Measurements from ENCODE around the gene ARHGAP45.

ARHGAP45 gene

GRCh38 chr19:1074544-1075283 is 7.7 kb downstream of the ARHGAP45 start:
- no peaks in the 10 kb centered on the region for H3K9me3 ChIP-seq (ENCODE audit: control insufficient read depth in 2 of 2, low read length in 2 of 2)
- peaks cover 11% of the 10 kb centered on the region for H3K4me1 ChIP-seq (ENCODE audit: control insufficient read depth, insufficient read depth, low read length)
- no peak overlapping the region for H3K4me3 ChIP-seq (ENCODE audit: low read length in 2 of 2)
- peaks cover 9 to 26% of the 10 kb centered on the region in 2 donors for H3K27me3 ChIP-seq (ENCODE audit: control insufficient read depth in 1 of 2, insufficient read depth in 2 of 2, low read length in 2 of 2)
- no peak overlapping the region for H3K9ac ChIP-seq (ENCODE audit: low read length in 2 of 2)
- H3K36me3 ChIP-seq (ENCODE audit: control insufficient read depth in 2 of 2, insufficient read depth in 2 of 2, low read length in 2 of 2), result no peaks in the 10 kb centered on the region
- no peak overlapping the region for H3K27ac ChIP-seq (ENCODE audit: low read length)

- Histone ChIP-seq H3K4me3 (ENCODE audit: low read length in 2 of 2) (no peak overlapping the region), H3K36me3 (ENCODE audit: control insufficient read depth in 2 of 2, insufficient read depth in 2 of 2, low read length in 2 of 2) (no peaks in the 10 kb centered on the region), H3K27ac (ENCODE audit: low read length) (no peak overlapping the region), H3K4me1 (ENCODE audit: control insufficient read depth, insufficient read depth, low read length) (peaks cover 10% of the 10 kb centered on the region), H3K27me3 (ENCODE audit: control insufficient read depth in 1 of 2, insufficient read depth in 2 of 2, low read length in 2 of 2) (peaks cover 4 to 20% of the 10 kb centered on the region in 2 donors), H3K9ac (ENCODE audit: low read length in 2 of 2) (no peak overlapping the region), H3K9me3 (ENCODE audit: control insufficient read depth in 2 of 2, low read length in 2 of 2) (no peaks in the 10 kb centered on the region)
Observed at GRCh38 chr19:1076046-1076386, 9.0 kb downstream of the ARHGAP45 start.

- no peaks in the 10 kb centered on the region for H3K36me3 ChIP-seq (ENCODE audit: control insufficient read depth in 2 of 2, insufficient read depth in 2 of 2, low read length in 2 of 2)
- H3K27ac ChIP-seq (ENCODE audit: low read length), result no peak overlapping the region
- no peak overlapping the region for H3K4me3 ChIP-seq (ENCODE audit: low read length in 2 of 2)
- H3K27me3 ChIP-seq (ENCODE audit: control insufficient read depth in 1 of 2, insufficient read depth in 2 of 2, low read length in 2 of 2), result peaks cover 4 to 13% of the 10 kb centered on the region in 2 donors
- no peak overlapping the region for H3K9ac ChIP-seq (ENCODE audit: low read length in 2 of 2)
- H3K9me3 ChIP-seq (ENCODE audit: control insufficient read depth in 2 of 2, low read length in 2 of 2), result no peaks in the 10 kb centered on the region
- H3K4me1 ChIP-seq (ENCODE audit: control insufficient read depth, insufficient read depth, low read length), result peaks cover 2% of the 10 kb centered on the region
Observed at GRCh38 chr19:1076951-1077350, 10.0 kb downstream of the ARHGAP45 start.

GRCh38 chr19:1079566-1080111 is 12.7 kb downstream of the ARHGAP45 start:
- no peak overlapping the region for H3K9ac ChIP-seq (ENCODE audit: low read length in 2 of 2)
- no peaks in the 10 kb centered on the region for H3K27me3 ChIP-seq (ENCODE audit: control insufficient read depth in 1 of 2, insufficient read depth in 2 of 2, low read length in 2 of 2)
- H3K4me1 ChIP-seq (ENCODE audit: control insufficient read depth, insufficient read depth, low read length), result peaks cover 2% of the 10 kb centered on the region
- H3K9me3 ChIP-seq (ENCODE audit: control insufficient read depth in 2 of 2, low read length in 2 of 2), result no peaks in the 10 kb centered on the region
- H3K36me3 ChIP-seq (ENCODE audit: control insufficient read depth in 2 of 2, insufficient read depth in 2 of 2, low read length in 2 of 2), result no peaks in the 10 kb centered on the region
- no peak overlapping the region for H3K4me3 ChIP-seq (ENCODE audit: low read length in 2 of 2)
- no peak overlapping the region for H3K27ac ChIP-seq (ENCODE audit: low read length)

- Histone ChIP-seq H3K9me3 (ENCODE audit: control insufficient read depth in 2 of 2, low read length in 2 of 2) (no peaks in the 10 kb centered on the region), H3K27ac (ENCODE audit: low read length) (no peak overlapping the region)
Observed at GRCh38 chr19:1080360-1081161, 13.6 kb downstream of the ARHGAP45 start.

GRCh38 chr19:1081301-1082164 is 14.6 kb downstream of the ARHGAP45 start:
- Histone ChIP-seq H3K4me3 (ENCODE audit: low read length in 2 of 2) (no peak overlapping the region), H3K4me1 (ENCODE audit: control insufficient read depth, insufficient read depth, low read length) (no peaks in the 10 kb centered on the region), H3K27ac (ENCODE audit: low read length) (no peak overlapping the region), H3K9ac (ENCODE audit: low read length in 2 of 2) (no peak overlapping the region), H3K36me3 (ENCODE audit: control insufficient read depth in 2 of 2, insufficient read depth in 2 of 2, low read length in 2 of 2) (no peaks in the 10 kb centered on the region), H3K9me3 (ENCODE audit: control insufficient read depth in 2 of 2, low read length in 2 of 2) (no peaks in the 10 kb centered on the region), H3K27me3 (ENCODE audit: control insufficient read depth in 1 of 2, insufficient read depth in 2 of 2, low read length in 2 of 2) (no peaks in the 10 kb centered on the region)

More at GRCh38 chr19:1080360-1081161, 13.6 kb downstream of the ARHGAP45 start:
- no peak overlapping the region for H3K4me3 ChIP-seq (ENCODE audit: low read length in 2 of 2)
- no peaks in the 10 kb centered on the region for H3K4me1 ChIP-seq (ENCODE audit: control insufficient read depth, insufficient read depth, low read length)
- H3K9ac ChIP-seq (ENCODE audit: low read length in 2 of 2), result no peak overlapping the region
- H3K36me3 ChIP-seq (ENCODE audit: control insufficient read depth in 2 of 2, insufficient read depth in 2 of 2, low read length in 2 of 2), result no peaks in the 10 kb centered on the region
- no peaks in the 10 kb centered on the region for H3K27me3 ChIP-seq (ENCODE audit: control insufficient read depth in 1 of 2, insufficient read depth in 2 of 2, low read length in 2 of 2)

GRCh38 chr19:1082165-1082927 is 15.4 kb downstream of the ARHGAP45 start:
- H3K4me1 ChIP-seq (ENCODE audit: control insufficient read depth, insufficient read depth, low read length), result peaks cover 4% of the 10 kb centered on the region

GRCh38 chr19:1082928-1083816 is 16.2 kb downstream of the ARHGAP45 start:
- Histone ChIP-seq H3K9me3 (ENCODE audit: control insufficient read depth in 2 of 2, low read length in 2 of 2) (no peaks in the 10 kb centered on the region), H3K4me1 (ENCODE audit: control insufficient read depth, insufficient read depth, low read length) (peaks cover 5% of the 10 kb centered on the region), H3K36me3 (ENCODE audit: control insufficient read depth in 2 of 2, insufficient read depth in 2 of 2, low read length in 2 of 2) (peaks cover 0 to 4% of the 10 kb centered on the region in 2 donors), H3K27me3 (ENCODE audit: control insufficient read depth in 1 of 2, insufficient read depth in 2 of 2, low read length in 2 of 2) (no peaks in the 10 kb centered on the region), H3K27ac (ENCODE audit: low read length) (no peak overlapping the region), H3K9ac (ENCODE audit: low read length in 2 of 2) (no peak overlapping the region), H3K4me3 (ENCODE audit: low read length in 2 of 2) (no peak overlapping the region)

More at GRCh38 chr19:1082165-1082927, 15.4 kb downstream of the ARHGAP45 start:
- no peak overlapping the region for H3K4me3 ChIP-seq (ENCODE audit: low read length in 2 of 2)
- no peak overlapping the region for H3K27ac ChIP-seq (ENCODE audit: low read length)
- no peak overlapping the region for H3K9ac ChIP-seq (ENCODE audit: low read length in 2 of 2)
- H3K9me3 ChIP-seq (ENCODE audit: control insufficient read depth in 2 of 2, low read length in 2 of 2), result no peaks in the 10 kb centered on the region
- no peaks in the 10 kb centered on the region for H3K27me3 ChIP-seq (ENCODE audit: control insufficient read depth in 1 of 2, insufficient read depth in 2 of 2, low read length in 2 of 2)
- no peaks in the 10 kb centered on the region for H3K36me3 ChIP-seq (ENCODE audit: control insufficient read depth in 2 of 2, insufficient read depth in 2 of 2, low read length in 2 of 2)

- Histone ChIP-seq H3K9me3 (ENCODE audit: control insufficient read depth in 2 of 2, low read length in 2 of 2) (no peaks in the 10 kb centered on the region), H3K36me3 (ENCODE audit: control insufficient read depth in 2 of 2, insufficient read depth in 2 of 2, low read length in 2 of 2) (peaks cover 0 to 7% of the 10 kb centered on the region in 2 donors), H3K9ac (ENCODE audit: low read length in 2 of 2) (no peak overlapping the region), H3K27me3 (ENCODE audit: control insufficient read depth in 1 of 2, insufficient read depth in 2 of 2, low read length in 2 of 2) (no peaks in the 10 kb centered on the region), H3K4me1 (ENCODE audit: control insufficient read depth, insufficient read depth, low read length) (peaks cover 7% of the 10 kb centered on the region), H3K27ac (ENCODE audit: low read length) (no peak overlapping the region), H3K4me3 (ENCODE audit: low read length in 2 of 2) (no peak overlapping the region)
Observed at GRCh38 chr19:1084024-1084868, 17.3 kb downstream of the ARHGAP45 start.
